WERI-Rb-1 (cell line): ENCODE results near the gene CDKAL1.

ENCODE experiments used
- DNase-seq: peaks from one replicate; pipeline ENCODE4 v3.0.0-alpha.2; 2020
- H3K27ac ChIP-seq: fragments of 250-450 bp; sonication (Bioruptor Pico); 2 replicates; pipeline ENCODE4 v1.5.1; 2020; ENCODE audit warnings: mild to moderate bottlenecking, moderate library complexity
- H3K27me3 ChIP-seq: fragments of 250-450 bp; sonication (Bioruptor Pico); 2 replicates; pipeline ENCODE4 v1.5.1; 2021; ENCODE audit warnings: mild to moderate bottlenecking, low read depth, moderate library complexity; ENCODE audit not compliant: insufficient read depth, severe bottlenecking
- H3K36me3 ChIP-seq: fragments of 250-450 bp; sonication (Bioruptor Pico); 2 replicates; pipeline ENCODE4 v1.5.1; 2020; ENCODE audit warnings: mild to moderate bottlenecking, moderate library complexity
- H3K4me3 ChIP-seq: 2 replicates; pipeline ENCODE4 v1.5.1; 2011; ENCODE audit warnings: low read depth, mild to moderate bottlenecking, control low read depth, low read length
- H3K9me3 ChIP-seq: fragments of 250-450 bp; sonication (Bioruptor Pico); 2 replicates; pipeline ENCODE4 v1.5.1; 2021; ENCODE audit warnings: mild to moderate bottlenecking, moderate library complexity; ENCODE audit not compliant: severe bottlenecking
- TF ChIP-seq, protein P1 (sequence below): IDR thresholded peaks from 2 replicates; pipeline ENCODE4 v1.5.1; 2011; ENCODE audit warnings: low read depth, mild to moderate bottlenecking, control low read depth, inconsistent platforms, low read length

Gene CDKAL1

DNA sequence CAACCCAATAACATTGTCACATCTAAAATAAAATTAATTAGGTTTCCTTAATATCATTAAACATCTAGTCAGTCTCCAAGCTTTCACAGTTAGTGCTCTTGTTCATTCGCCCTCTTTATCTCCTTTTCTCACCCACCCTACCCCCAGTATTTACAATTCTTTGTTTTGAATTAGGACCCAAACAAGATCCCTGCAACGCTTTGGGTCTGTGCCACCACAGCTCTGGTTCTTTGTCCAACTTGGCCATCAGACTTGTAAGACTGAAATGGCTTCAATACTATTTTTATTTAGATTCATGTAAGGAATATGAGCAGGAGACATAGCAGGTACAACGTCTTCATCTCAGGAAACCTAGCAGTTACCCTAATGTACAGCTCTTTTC is 276.5 kb downstream of the CDKAL1 start:
- no peak for DNase-seq
- no peaks in the 10 kb centered on the region for H3K27me3 ChIP-seq
- TF ChIP-seq, protein P1, sequence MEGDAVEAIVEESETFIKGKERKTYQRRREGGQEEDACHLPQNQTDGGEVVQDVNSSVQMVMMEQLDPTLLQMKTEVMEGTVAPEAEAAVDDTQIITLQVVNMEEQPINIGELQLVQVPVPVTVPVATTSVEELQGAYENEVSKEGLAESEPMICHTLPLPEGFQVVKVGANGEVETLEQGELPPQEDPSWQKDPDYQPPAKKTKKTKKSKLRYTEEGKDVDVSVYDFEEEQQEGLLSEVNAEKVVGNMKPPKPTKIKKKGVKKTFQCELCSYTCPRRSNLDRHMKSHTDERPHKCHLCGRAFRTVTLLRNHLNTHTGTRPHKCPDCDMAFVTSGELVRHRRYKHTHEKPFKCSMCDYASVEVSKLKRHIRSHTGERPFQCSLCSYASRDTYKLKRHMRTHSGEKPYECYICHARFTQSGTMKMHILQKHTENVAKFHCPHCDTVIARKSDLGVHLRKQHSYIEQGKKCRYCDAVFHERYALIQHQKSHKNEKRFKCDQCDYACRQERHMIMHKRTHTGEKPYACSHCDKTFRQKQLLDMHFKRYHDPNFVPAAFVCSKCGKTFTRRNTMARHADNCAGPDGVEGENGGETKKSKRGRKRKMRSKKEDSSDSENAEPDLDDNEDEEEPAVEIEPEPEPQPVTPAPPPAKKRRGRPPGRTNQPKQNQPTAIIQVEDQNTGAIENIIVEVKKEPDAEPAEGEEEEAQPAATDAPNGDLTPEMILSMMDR: no peak
- H3K9me3 ChIP-seq: peaks cover 15% of the 10 kb centered on the region
- no peaks in the 10 kb centered on the region; the same call in 1 of the 2 replicates for H3K36me3 ChIP-seq
- H3K4me3 ChIP-seq: no peak overlapping the region
- H3K27ac ChIP-seq: peak overlapping the region; percentile 48

DNA sequence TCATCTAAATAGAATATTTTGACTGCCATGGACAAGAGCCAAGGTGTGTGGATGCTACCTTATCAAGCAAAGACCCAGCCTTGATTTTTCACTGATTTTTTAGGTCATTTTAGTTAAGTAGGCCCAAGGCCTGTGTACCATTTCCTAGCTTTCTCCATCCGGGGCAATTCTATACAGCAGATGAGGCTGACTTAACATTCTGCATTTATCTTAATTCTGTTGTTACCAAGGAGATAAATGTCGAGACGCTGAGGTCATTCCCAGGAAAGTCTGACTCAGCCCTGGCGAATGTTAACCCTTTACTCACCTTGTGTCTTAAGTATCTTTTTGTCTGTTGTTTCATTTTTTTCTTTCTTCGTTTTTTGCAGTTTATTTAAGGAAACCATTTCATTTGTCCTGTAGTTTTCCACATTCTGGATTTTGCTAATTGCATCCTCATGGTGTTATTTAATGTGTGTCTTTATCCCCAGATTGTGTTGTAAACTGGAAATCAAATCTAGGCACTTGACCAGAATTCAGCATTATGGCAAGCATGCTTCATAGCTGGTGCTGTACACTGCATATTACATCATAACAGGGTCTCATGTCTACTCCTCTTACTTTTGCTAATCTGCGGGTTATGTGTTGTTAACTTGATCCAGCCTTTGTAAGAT is 277.0 kb downstream of the CDKAL1 start:
- Histone ChIP-seq H3K4me3 (no peak overlapping the region), H3K9me3 (peaks cover 10% of the 10 kb centered on the region), H3K27ac (peak overlapping the region; percentile 48), H3K36me3 (no peaks in the 10 kb centered on the region), H3K27me3 (no peaks in the 10 kb centered on the region)
- TF ChIP-seq, protein P1: no peak
- peak; percentile 72 for DNase-seq

DNA sequence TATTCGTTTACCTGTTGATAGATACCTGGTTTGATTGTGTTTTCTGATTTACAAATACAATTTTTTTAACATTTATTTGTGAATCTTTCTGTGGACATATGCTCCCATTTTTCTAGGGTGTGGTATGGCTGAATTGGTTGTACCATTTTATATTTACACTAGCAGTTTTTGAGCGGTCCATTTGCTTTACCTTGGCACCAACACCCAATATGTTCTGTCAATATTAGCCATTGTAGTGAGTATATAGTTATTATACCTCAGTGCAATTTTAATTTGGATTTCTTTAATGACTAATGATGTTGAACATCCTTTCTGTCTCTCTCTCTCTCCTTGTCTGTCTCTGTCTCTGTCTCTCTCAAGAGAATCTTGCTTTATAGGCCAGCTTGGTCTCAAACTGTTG is 278.5 kb downstream of the CDKAL1 start:
- Histone ChIP-seq H3K36me3 (no peaks in the 10 kb centered on the region), H3K27me3 (no peaks in the 10 kb centered on the region), H3K4me3 (no peak overlapping the region), H3K27ac (no peak overlapping the region), H3K9me3 (peaks cover 3% of the 10 kb centered on the region)
- no peak for DNase-seq
- TF ChIP-seq, protein P1: no peak

DNA sequence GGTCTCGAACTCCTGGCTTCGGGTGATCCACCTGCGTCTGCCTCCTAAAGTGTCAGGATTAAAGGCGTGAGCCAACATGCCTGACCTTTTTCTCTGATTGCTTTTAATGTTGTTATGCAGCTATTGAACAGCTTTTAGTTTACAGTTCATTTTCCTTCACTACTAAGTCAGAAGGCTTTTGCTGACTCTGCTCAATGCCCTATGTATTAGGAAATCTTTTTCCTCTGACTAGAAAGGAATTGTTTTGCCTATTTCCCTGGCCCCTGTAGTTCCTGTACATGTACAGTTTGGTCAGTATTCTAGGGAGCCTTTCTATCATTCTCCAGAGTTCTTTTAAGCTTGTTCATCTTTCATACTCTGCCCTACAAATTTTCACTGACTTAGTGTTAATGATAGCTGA is 280.2 kb downstream of the CDKAL1 start:
- Histone ChIP-seq H3K4me3 (no peak overlapping the region), H3K9me3 (peaks cover 3% of the 10 kb centered on the region), H3K36me3 (no peaks in the 10 kb centered on the region), H3K27me3 (no peaks in the 10 kb centered on the region), H3K27ac (no peak overlapping the region)
- TF ChIP-seq, protein P1: no peak
- no peak for DNase-seq

- TF ChIP-seq, protein P1: no peak
- Histone ChIP-seq H3K36me3 (no peaks in the 10 kb centered on the region; the same call in 1 of the 2 replicates), H3K27me3 (no peaks in the 10 kb centered on the region), H3K4me3 (no peak overlapping the region), H3K9me3 (peaks cover 3% of the 10 kb centered on the region), H3K27ac (no peak overlapping the region)
- DNase-seq: no peak
Measured at GRCh38 chr6:20816126-20816525, 281.9 kb downstream of the CDKAL1 start.

DNA sequence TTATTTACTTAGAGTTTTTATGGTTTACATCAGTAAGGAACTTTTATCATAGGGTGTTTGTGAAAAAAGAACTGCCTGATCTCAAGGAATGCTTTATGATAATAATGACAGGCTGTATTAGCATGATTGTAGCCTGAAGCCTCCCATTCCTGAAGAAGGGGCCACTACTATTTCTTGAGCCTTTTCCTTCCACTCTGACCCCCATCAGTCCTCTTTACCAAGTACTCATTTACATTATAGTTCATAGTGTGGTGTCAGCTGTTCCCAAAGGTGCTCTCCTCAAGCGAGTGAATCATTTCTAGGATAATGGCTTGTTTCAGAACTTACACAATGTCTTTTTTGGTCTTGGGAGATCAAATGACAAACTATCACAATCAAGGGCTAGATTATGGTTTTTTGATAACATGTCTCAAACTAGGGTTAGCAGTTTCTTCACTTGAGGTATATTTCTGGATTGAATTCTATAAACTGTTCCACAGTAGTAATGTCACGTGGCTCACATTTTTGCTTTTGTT is 283.6 kb downstream of the CDKAL1 start:
- Histone ChIP-seq H3K9me3 (peaks cover 3% of the 10 kb centered on the region), H3K4me3 (no peak overlapping the region), H3K36me3 (peaks cover under 1% of the 10 kb centered on the region), H3K27ac (no peak overlapping the region), H3K27me3 (no peaks in the 10 kb centered on the region)
- TF ChIP-seq, protein P1: no peak
- no peak for DNase-seq
